Smooth muscle cell (in vitro differentiated cells): ENCODE data around the gene UQCC3. TPM values are rescaled to one million over a fixed set of nuclear protein-coding genes. Genes with fewer than 3 reads are reported as not detected.
A peak's percentile ranks its signal among the peaks of the same experiment; 100 is the strongest.
"Not testable (repeated sequence)": the region's sequence is repeated elsewhere in the genome, so short reads cannot be mapped to it uniquely, and the experiment has no call there.

ENCODE experiments used
- DNase-seq: peaks from one replicate; lab custom pipeline; 2025; ENCODE audit not compliant: unreplicated experiment; lab: John Stamatoyannopoulos, UW
- H2AFZ ChIP-seq: fragments of 200-600 bp; sonication (generic); 2 replicates; pipeline ENCODE4 v1.6.0; 2016; ENCODE audit warnings: antibody characterized with exemption, low read depth, mild to moderate bottlenecking
- H3F3A ChIP-seq: fragments of 200-600 bp; sonication (generic); 2 replicates; pipeline ENCODE4 v1.6.0; 2017; ENCODE audit warnings: antibody characterized with exemption, low read depth
- H3K27ac ChIP-seq: fragments of 200-600 bp; sonication (generic); 2 replicates; pipeline ENCODE4 v1.5.1; 2016; ENCODE audit warnings: low read depth, mild to moderate bottlenecking
- H3K27me3 ChIP-seq: fragments of 200-600 bp; sonication (generic); 2 replicates; pipeline ENCODE4 v1.6.1; 2016; ENCODE audit warnings: low read depth, mild to moderate bottlenecking
- H3K36me3 ChIP-seq: fragments of 200-600 bp; sonication (generic); 2 replicates; pipeline ENCODE4 v1.5.1; 2016; ENCODE audit warnings: low read depth
- H3K4me1 ChIP-seq: fragments of 200-600 bp; sonication (generic); 2 replicates; pipeline ENCODE4 v1.5.1; 2016; ENCODE audit warnings: low read depth
- H3K4me2 ChIP-seq: fragments of 200-600 bp; sonication (generic); 2 replicates; pipeline ENCODE4 v1.6.0; 2016; ENCODE audit warnings: mild to moderate bottlenecking
- H3K4me3 ChIP-seq: fragments of 200-600 bp; sonication (generic); 2 replicates; pipeline ENCODE4 v1.5.1; 2016; ENCODE audit warnings: mild to moderate bottlenecking
- H3K79me2 ChIP-seq: fragments of 200-600 bp; sonication (generic); 2 replicates; pipeline ENCODE4 v1.6.0; 2016; ENCODE audit warnings: low read depth, mild to moderate bottlenecking
- H3K9ac ChIP-seq: fragments of 200-600 bp; sonication (generic); 2 replicates; pipeline ENCODE4 v1.6.0; 2016; ENCODE audit warnings: low read depth
- H3K9me3 ChIP-seq: fragments of 200-600 bp; sonication (generic); replicated peaks from 2 replicates; pipeline ENCODE4 v1.5.1; 2016; ENCODE audit warnings: low read depth
- H4K20me1 ChIP-seq: fragments of 200-600 bp; sonication (generic); 2 replicates; pipeline ENCODE4 v1.6.0; 2016; ENCODE audit warnings: low read depth
- WGBS: methylation state at CpG from one replicate; pipeline ENCODE4 v1.1.7; 2016; ENCODE audit warnings: low lambda C conversion rate; 5-methylcytosine and 5-hydroxymethylcytosine counted together
- polyA plus RNA-seq: library from polyadenylated mRNA; unstranded; fragments of >200 nt; fragmentation: Nextera tagmentation; extraction: Ambion mirVana; gene quantifications from 2 replicates; pipeline ENCODE4 v1.2.1, GENCODE V29; 2016
- total RNA-seq: library from RNA; depleted of rRNA; stranded (reverse); fragments of >200 nt; gene quantifications from 2 replicates; pipeline ENCODE4 v1.2.3, GENCODE V29; 2014
- TF ChIP-seq, protein P1 (sequence below): fragments of 200-600 bp; sonication (generic); IDR thresholded peaks from 2 replicates; pipeline ENCODE4 v1.5.1; 2017; ENCODE audit warnings: borderline replicate concordance, mild to moderate bottlenecking, antibody characterized with exemption; ENCODE audit not compliant: insufficient read depth, poor library complexity, severe bottlenecking

Gene UQCC3
- total and polyA plus RNA-seq, 2 experiments from 2014 or later = 7.7 to 14.4 TPM

DNA sequence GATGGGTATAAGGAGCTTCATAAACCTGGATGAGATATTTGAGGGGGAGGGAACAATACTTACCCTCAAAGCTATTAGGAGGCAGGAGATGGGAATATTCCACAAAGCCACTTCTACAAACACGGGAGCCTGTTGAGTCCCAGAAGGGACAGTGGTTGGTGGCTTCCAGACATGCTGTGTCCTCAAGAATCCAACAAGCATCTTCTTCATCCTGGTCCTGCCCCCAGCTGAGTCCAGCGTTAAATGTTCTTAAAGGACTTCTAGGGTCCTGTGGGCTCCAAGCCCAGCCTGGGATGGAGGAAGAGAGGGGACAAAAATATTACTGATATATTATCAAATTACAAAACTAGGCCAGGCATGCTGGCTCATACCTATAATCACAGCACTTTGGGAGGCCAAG lies 4.0 kb upstream of the UQCC3 start:
- H3F3A ChIP-seq = peaks cover 30% of the 10 kb centered on the region
- H3K27me3 ChIP-seq = no peaks in the 10 kb centered on the region
- H3K9ac ChIP-seq = no peak overlapping the region
- DNase-seq = no peak
- no peak overlapping the region for H2AFZ ChIP-seq
- peaks cover 17% of the 10 kb centered on the region for H4K20me1 ChIP-seq
- H3K79me2 ChIP-seq = peaks cover 34% of the 10 kb centered on the region
- 91% methylated on average over 2 of the region's 2 CpGs for WGBS
- H3K36me3 ChIP-seq = no peaks in the 10 kb centered on the region
- peak overlapping the region; percentile 91 for H3K4me2 ChIP-seq
- no peak overlapping the region for H3K27ac ChIP-seq
- no peak overlapping the region for H3K4me3 ChIP-seq
- peaks cover 22% of the 10 kb centered on the region for H3K4me1 ChIP-seq
- TF ChIP-seq, protein P1, sequence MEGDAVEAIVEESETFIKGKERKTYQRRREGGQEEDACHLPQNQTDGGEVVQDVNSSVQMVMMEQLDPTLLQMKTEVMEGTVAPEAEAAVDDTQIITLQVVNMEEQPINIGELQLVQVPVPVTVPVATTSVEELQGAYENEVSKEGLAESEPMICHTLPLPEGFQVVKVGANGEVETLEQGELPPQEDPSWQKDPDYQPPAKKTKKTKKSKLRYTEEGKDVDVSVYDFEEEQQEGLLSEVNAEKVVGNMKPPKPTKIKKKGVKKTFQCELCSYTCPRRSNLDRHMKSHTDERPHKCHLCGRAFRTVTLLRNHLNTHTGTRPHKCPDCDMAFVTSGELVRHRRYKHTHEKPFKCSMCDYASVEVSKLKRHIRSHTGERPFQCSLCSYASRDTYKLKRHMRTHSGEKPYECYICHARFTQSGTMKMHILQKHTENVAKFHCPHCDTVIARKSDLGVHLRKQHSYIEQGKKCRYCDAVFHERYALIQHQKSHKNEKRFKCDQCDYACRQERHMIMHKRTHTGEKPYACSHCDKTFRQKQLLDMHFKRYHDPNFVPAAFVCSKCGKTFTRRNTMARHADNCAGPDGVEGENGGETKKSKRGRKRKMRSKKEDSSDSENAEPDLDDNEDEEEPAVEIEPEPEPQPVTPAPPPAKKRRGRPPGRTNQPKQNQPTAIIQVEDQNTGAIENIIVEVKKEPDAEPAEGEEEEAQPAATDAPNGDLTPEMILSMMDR = no peak
- no peaks in the 10 kb centered on the region for H3K9me3 ChIP-seq

DNA sequence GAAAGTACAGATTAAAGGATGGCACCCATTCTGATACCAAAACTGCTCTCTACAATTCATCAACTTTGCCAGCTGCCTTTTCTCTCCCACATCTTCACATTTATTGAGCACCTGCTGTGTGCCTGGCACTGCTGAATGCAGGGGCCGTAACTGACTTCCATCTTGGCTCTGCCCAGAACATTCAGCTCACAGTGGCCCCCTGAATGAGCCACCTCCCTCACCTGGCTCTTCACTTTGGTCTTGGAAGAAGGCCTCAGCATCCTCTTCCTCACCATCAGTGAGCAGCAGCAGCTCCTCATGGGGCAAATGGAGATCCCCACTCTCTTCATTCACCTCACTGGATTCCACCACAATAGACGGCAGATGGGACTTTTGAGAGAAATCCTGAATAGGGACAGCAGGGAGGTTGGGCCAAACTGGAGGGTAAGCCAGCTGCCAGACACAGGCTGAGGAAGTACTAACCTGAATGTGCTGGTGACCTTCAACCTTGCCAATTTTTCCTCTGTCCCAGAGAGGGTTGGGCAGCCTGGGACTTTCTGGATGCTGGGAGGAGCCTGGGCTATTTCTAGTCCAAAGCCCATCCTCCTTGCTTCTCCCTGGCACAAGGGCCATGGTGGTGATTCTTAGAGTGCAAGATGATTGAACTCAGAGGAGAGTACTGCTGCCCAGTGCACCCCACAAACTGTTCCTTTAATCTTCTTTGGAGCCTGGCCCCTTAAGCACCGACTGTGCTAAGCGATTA lies 1.9 kb upstream of the UQCC3 start:
- no peak for DNase-seq
- Histone ChIP-seq H4K20me1 (peaks cover 17% of the 10 kb centered on the region), H3K9me3 (no peaks in the 10 kb centered on the region), H3K4me1 (peaks cover 22% of the 10 kb centered on the region), H3K79me2 (peaks cover 29% of the 10 kb centered on the region), H3F3A (peaks cover 30% of the 10 kb centered on the region), H3K27ac (peak overlapping the region; percentile 44), H3K27me3 (no peaks in the 10 kb centered on the region), H3K4me2 (peak overlapping the region; percentile 93), H3K9ac (no peak overlapping the region), H3K4me3 (no peak overlapping the region), H3K36me3 (no peaks in the 10 kb centered on the region), H2AFZ (no peak overlapping the region)
- TF ChIP-seq, protein P1 = no peak
- 75% methylated on average over 4 of the region's 4 CpGs for WGBS

DNA sequence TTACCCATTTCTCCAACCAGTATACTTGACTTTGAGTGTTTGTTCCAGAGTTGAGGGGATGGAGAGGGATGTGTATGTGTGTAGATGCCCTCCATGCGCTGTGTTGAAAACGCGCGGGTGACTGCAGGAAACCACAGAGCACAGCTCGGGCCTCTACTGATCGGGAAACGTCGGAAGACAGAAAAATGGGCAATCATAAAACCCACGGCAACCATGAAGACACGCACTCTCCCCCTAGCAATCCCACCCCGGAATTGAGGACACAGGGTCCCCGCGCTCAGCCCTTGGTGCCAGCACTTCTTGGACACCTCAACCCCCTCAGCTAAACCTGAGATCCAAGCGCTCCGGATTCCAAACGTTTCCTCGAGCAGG lies 251 bp upstream of the UQCC3 start:
- peak overlapping the region; percentile 76 for H3K4me3 ChIP-seq
- H3K79me2 ChIP-seq = peaks cover 20% of the 10 kb centered on the region
- peak overlapping the region; percentile 65 for H3K9ac ChIP-seq
- peaks cover 30% of the 10 kb centered on the region for H3F3A ChIP-seq
- H3K4me2 ChIP-seq = peak overlapping the region; percentile 93
- peaks cover 13% of the 10 kb centered on the region for H4K20me1 ChIP-seq
- WGBS = 3% methylated on average over 17 of the region's 17 CpGs
- DNase-seq = no peak
- peaks cover 19% of the 10 kb centered on the region for H3K4me1 ChIP-seq
- TF ChIP-seq, protein P1 = no peak
- H3K36me3 ChIP-seq = no peaks in the 10 kb centered on the region
- H3K27ac ChIP-seq = peak overlapping the region; percentile 78
- no peaks in the 10 kb centered on the region for H3K9me3 ChIP-seq
- no peaks in the 10 kb centered on the region for H3K27me3 ChIP-seq
- H2AFZ ChIP-seq = peak overlapping the region; percentile 90

DNA sequence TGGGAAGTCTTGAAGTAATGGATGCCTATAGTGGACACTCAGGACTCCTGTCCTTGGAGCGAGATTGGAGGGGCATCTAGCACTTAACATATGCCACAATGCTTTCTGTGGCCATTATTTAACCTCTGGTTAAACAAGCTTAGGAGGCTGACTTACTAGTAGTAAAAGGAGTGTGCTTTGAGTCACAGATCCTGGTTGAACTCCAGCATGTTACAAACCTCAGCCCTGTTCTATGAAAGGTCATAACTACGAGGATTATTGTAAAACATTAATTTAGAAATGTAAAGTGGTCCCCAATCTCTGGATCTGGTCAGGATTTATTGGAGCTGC lies 1.7 kb downstream of the UQCC3 start:
- Histone ChIP-seq H3K4me2 (no peak overlapping the region), H3K36me3 (no peaks in the 10 kb centered on the region), H4K20me1 (no peaks in the 10 kb centered on the region), H3K9me3 (no peaks in the 10 kb centered on the region), H3K27ac (peak overlapping the region; percentile 29), H3F3A (peaks cover 34% of the 10 kb centered on the region), H2AFZ (no peak overlapping the region), H3K79me2 (peaks cover 18% of the 10 kb centered on the region), H3K4me3 (no peak overlapping the region), H3K9ac (no peak overlapping the region), H3K4me1 (peaks cover 8% of the 10 kb centered on the region), H3K27me3 (no peaks in the 10 kb centered on the region)
- TF ChIP-seq, protein P1 = no peak
- DNase-seq = no peak
- 94% methylated on average over 2 of the region's 2 CpGs for WGBS

DNA sequence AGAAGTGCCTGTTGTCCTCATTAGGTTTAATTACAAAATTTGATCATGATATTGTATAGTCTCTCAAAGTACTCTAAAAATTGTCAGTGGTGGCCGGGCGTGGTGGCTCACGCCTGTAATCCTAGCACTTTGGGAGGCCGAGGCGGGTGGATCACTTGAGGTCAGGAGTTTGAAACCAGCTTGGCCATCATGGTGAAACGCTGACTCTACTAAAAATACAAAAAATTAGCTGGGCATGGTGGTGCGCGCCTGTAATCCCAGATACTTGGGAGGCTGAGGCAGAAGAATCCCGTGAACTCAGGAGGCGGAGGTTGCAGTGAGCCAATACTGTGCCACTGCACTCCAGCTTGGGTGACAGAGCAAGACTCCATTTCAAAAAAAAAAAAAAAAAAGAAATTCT lies 3.9 kb downstream of the UQCC3 start:
- H3K79me2 ChIP-seq = peaks cover 24% of the 10 kb centered on the region
- not testable (repeated sequence) for H3K27ac ChIP-seq, H3K4me3 ChIP-seq, H3K4me2 ChIP-seq, H3K27me3 ChIP-seq, DNase-seq, H3K9ac ChIP-seq, H3K36me3 ChIP-seq, H2AFZ ChIP-seq, H4K20me1 ChIP-seq, H3K9me3 ChIP-seq
- 93% methylated on average over 10 of the region's 10 CpGs for WGBS
- peaks cover 11% of the 10 kb centered on the region for H3K4me1 ChIP-seq
- H3F3A ChIP-seq = peaks cover 23% of the 10 kb centered on the region
